Ascending aorta (tissue), 2 donors: ENCODE data around the gene ROBO3. TPM values are rescaled to one million over a fixed set of nuclear protein-coding genes. Genes with fewer than 3 reads are reported as not detected.

Experiments
- DNase-seq, 2 donors: peaks; one replicate each; pipeline ENCODE4 v3.0.0-alpha.2; 2019; ENCODE audit warnings: low spot score in 2 of 2
- H3K27ac ChIP-seq, 2 donors: fragments of 200-600 bp; sonication (generic); one replicate each; pipeline ENCODE4 v1.5.1; 2016 to 2017; ENCODE audit warnings: mild to moderate bottlenecking in 1 of 2
- H3K27me3 ChIP-seq: fragments of 200-600 bp; sonication (generic); one replicate; pipeline ENCODE4 v1.5.1; 2017
- H3K36me3 ChIP-seq, 2 donors: fragments of 200-600 bp; sonication (generic); one replicate each; pipeline ENCODE4 v1.5.1; 2016
- H3K4me1 ChIP-seq, 2 donors: fragments of 200-600 bp; sonication (generic); one replicate each; pipeline ENCODE4 v1.5.1; 2016 to 2017; ENCODE audit warnings: mild to moderate bottlenecking in 1 of 2
- H3K4me3 ChIP-seq, 2 donors: fragments of 200-600 bp; sonication (generic); one replicate each; pipeline ENCODE4 v1.5.1; 2016 to 2017; ENCODE audit warnings: mild to moderate bottlenecking in 1 of 2
- H3K9me3 ChIP-seq, 2 donors: fragments of 200-600 bp; sonication (generic); one replicate each; pipeline ENCODE4 v1.5.1; 2016
- CTCF ChIP-seq, 3 experiments: fragments of 200-600 bp in 2 of 3; fragments of 450-650 bp in 1 of 3; sonication (generic) in 2 of 3; IDR thresholded peaks; one replicate each; pipeline ENCODE4 v1.5.1; 2016 to 2019; ENCODE audit warnings: antibody characterized with exemption in 3 of 3, mild to moderate bottlenecking in 1 of 3, moderate library complexity in 1 of 3
- intact Hi-C: fragments of 100-400 bp; cut with DNase I; formaldehyde crosslinking; loops from one replicate; pipeline ENCODE4 v1.15.1; 2023
- total RNA-seq: library from RNA; depleted of rRNA; stranded (reverse); fragments of >200 nt; gene quantifications from one replicate; pipeline ENCODE4 v1.1.0, GENCODE V29; 2016

ROBO3 gene
- total RNA-seq, 1 donor from 2014 or later: 37.5 TPM

- DNase-seq: no peak
- no peaks in the 10 kb centered on the region for H3K36me3 ChIP-seq
- peak overlapping the region in 1 of 2 donors; percentile 84 for H3K27ac ChIP-seq
- H3K4me1 ChIP-seq: peaks cover 11 to 14% of the 10 kb centered on the region in 2 donors
- intact Hi-C loops: loop anchor here (2.0 to 5.0 kb wide), 3 partner anchors 31 to 94 kb away; partner anchors contain the start of gene ESAM
- no peak for TF ChIP-seq CTCF (IDR thresholded peaks at IDR 0.05)
- peak overlapping the region; percentile 36 to 53 for H3K4me3 ChIP-seq
- no peaks in the 10 kb centered on the region for H3K9me3 ChIP-seq
- peaks cover 21% of the 10 kb centered on the region for H3K27me3 ChIP-seq
Measured at GRCh38 chr11:124835918-124836317, 29.3 kb upstream of the ROBO3 start.

- TF ChIP-seq CTCF (IDR thresholded peaks at IDR 0.05): peak in 2 of 3 experiments; percentile 25 to 35
- no peaks in the 10 kb centered on the region for H3K9me3 ChIP-seq
- intact Hi-C loops: loop anchor here (1.0 to 5.0 kb wide), 7 partner anchors 29 to 193 kb away; partner anchors contain the start of genes CCDC15 and ESAM
- no peak overlapping the region for H3K4me3 ChIP-seq
- H3K27me3 ChIP-seq: peaks cover 21% of the 10 kb centered on the region
- H3K27ac ChIP-seq: peak overlapping the region in 1 of 2 donors; percentile 84
- H3K36me3 ChIP-seq: no peaks in the 10 kb centered on the region
- no peak for DNase-seq
- peaks cover 11 to 14% of the 10 kb centered on the region in 2 donors for H3K4me1 ChIP-seq
Measured at GRCh38 chr11:124837491-124837856, 27.8 kb upstream of the ROBO3 start.

- Histone ChIP-seq H3K27me3 (peaks cover 30% of the 10 kb centered on the region), H3K27ac (no peak overlapping the region), H3K9me3 (no peaks in the 10 kb centered on the region), H3K36me3 (no peaks in the 10 kb centered on the region), H3K4me1 (peaks cover 11 to 19% of the 10 kb centered on the region in 2 donors), H3K4me3 (peak overlapping the region; percentile 53 to 59)
- no peak for TF ChIP-seq CTCF (IDR thresholded peaks at IDR 0.05)
- no peak for DNase-seq
- intact Hi-C loops: loop anchor here (5.0 kb wide), 1 partner anchor 96 kb away; no protein-coding TSS in a partner anchor
Measured at GRCh38 chr11:124838805-124839127, 26.5 kb upstream of the ROBO3 start.

- Histone ChIP-seq H3K9me3 (no peaks in the 10 kb centered on the region), H3K27ac (no peak overlapping the region), H3K36me3 (no peaks in the 10 kb centered on the region), H3K27me3 (peaks cover 33% of the 10 kb centered on the region), H3K4me3 (peak overlapping the region; percentile 53 to 59), H3K4me1 (peaks cover 11 to 19% of the 10 kb centered on the region in 2 donors)
- intact Hi-C loops: loop anchor here (5.0 kb wide), 1 partner anchor 97 kb away; no protein-coding TSS in a partner anchor
- no peak for TF ChIP-seq CTCF (IDR thresholded peaks at IDR 0.05)
- DNase-seq: no peak
Measured at GRCh38 chr11:124839128-124839971, 25.9 kb upstream of the ROBO3 start.

- no peaks in the 10 kb centered on the region for H3K36me3 ChIP-seq
- no peaks in the 10 kb centered on the region for H3K9me3 ChIP-seq
- H3K4me3 ChIP-seq: peak overlapping the region; percentile 53 to 59
- no peak for TF ChIP-seq CTCF (IDR thresholded peaks at IDR 0.05)
- DNase-seq: no peak
- intact Hi-C loops: loop anchor here (5.0 kb wide), 1 partner anchor 98 kb away; no protein-coding TSS in a partner anchor
- H3K27me3 ChIP-seq: peaks cover 33% of the 10 kb centered on the region
- H3K4me1 ChIP-seq: peaks cover 11 to 19% of the 10 kb centered on the region in 2 donors
- no peak overlapping the region for H3K27ac ChIP-seq
Measured at GRCh38 chr11:124839972-124840621, 25.1 kb upstream of the ROBO3 start.
